ENCODE data around the gene EID2B. TPM values are rescaled to one million over a fixed set of nuclear protein-coding genes. Genes with fewer than 3 reads are reported as not detected.

The EID2B gene
- total and polyA plus RNA-seq, 2 of the 8 experiments (the other 6 are each of a cell fraction or from before 2014, with no cell fraction given), result 2.1 to 2.4 TPM

- WGBS, 2 experiments (ENCODE audit: extremely low coverage in 1 of 2, insufficient coverage in 1 of 2, insufficient read length in 1 of 2, insufficient replicate concordance in 2 of 2, low coverage in 1 of 2, low lambda C conversion rate in 2 of 2, missing lambda C conversion rate in 1 of 2), result 92% methylated on average over 8 of the region's 8 CpGs; no CpG with 5 or more reads in 1 of the 2 experiments
These were observed 11.8 kb downstream of the EID2B start for GRCh38 chr19:39520541-39521484.

More at GRCh38 chr19:39520541-39521484, 11.8 kb downstream of the EID2B start:
- Histone ChIP-seq H3K79me2 (ENCODE audit: control insufficient read depth in 1 of 2, insufficient read depth in 2 of 2, low read length in 2 of 2) (peaks cover 0 to 7% of the 10 kb centered on the region in 2 experiments; a peak in 3 of 4 replicates), H4K20me1 (replicated peaks in 1 of 2; ENCODE audit: control insufficient read depth in 1 of 2, insufficient read depth in 2 of 2, low read length in 2 of 2) (peaks cover 2 to 6% of the 10 kb centered on the region in 2 experiments), H3K27me3 (replicated peaks in 1 of 4; ENCODE audit: control insufficient read depth in 3 of 4, extremely low read depth in 1 of 4, insufficient read depth in 3 of 4, low read length in 3 of 4) (no peaks in the 10 kb centered on the region), H3K4me1 (replicated peaks in 1 of 4; ENCODE audit: control insufficient read depth in 3 of 4, insufficient read depth in 4 of 4, low read length in 3 of 4) (peaks cover 0 to 8% (median 4%) of the 10 kb centered on the region in 4 experiments; a peak in 5 of 7 replicates), H3K14ac (ENCODE audit: insufficient read length) (no peak overlapping the region), H2BK15ac (ENCODE audit: low read length) (no peak overlapping the region), H3K23me2 (ENCODE audit: low read depth, low read length) (peaks cover 5% of the 10 kb centered on the region; the same call in 1 of the 2 replicates), H3K79me1 (ENCODE audit: low read depth, low read length) (peaks cover 10% of the 10 kb centered on the region), H4K8ac (ENCODE audit: extremely low read depth, insufficient read depth, low read length) (no peak overlapping the region), H3K4me3 (ENCODE audit: extremely low read depth in 1 of 4, insufficient read depth in 2 of 4, low read depth in 3 of 4, low read length in 4 of 4) (no peak overlapping the region), H3K23ac (ENCODE audit: insufficient read length) (no peak overlapping the region), H2AK5ac (ENCODE audit: low read depth, low read length) (no peak overlapping the region), H3K18ac (ENCODE audit: extremely low read depth, low read length) (no peak overlapping the region), H2BK12ac (ENCODE audit: low read depth, low read length) (no peak overlapping the region), H4K91ac (replicated peaks; ENCODE audit: insufficient read length, low read length) (no peak overlapping the region), H2BK120ac (replicated peaks; ENCODE audit: low read depth, low read length) (no peak overlapping the region), H3K4ac (replicated peaks; ENCODE audit: insufficient read length, low read depth, low read length) (no peak overlapping the region), H2AFZ (ENCODE audit: low read length) (no peak overlapping the region), H4K5ac (ENCODE audit: insufficient read length, low read depth, low read length) (no peak overlapping the region), H3K4me2 (ENCODE audit: insufficient read depth in 1 of 2, low read depth in 2 of 2, low read length in 2 of 2) (no peak overlapping the region), H3K9me3 (ENCODE audit: insufficient read depth in 2 of 2, low read depth in 1 of 2, low read length in 1 of 2) (no peaks in the 10 kb centered on the region), H3K9ac (replicated peaks in 1 of 4; ENCODE audit: extremely low read depth in 1 of 4, low read depth in 3 of 4, low read length in 3 of 4) (no peak overlapping the region), H2BK5ac (ENCODE audit: low read depth, low read length) (no peak overlapping the region), H3K56ac (replicated peaks; ENCODE audit: insufficient read length, low read depth, low read length) (no peak overlapping the region), H3K27ac (ENCODE audit: low read depth, low read length) (no peak overlapping the region), H2BK20ac (ENCODE audit: low read length) (no peak overlapping the region), H3K36me3 (ENCODE audit: control insufficient read depth in 2 of 4, insufficient read depth in 4 of 4, low read length in 3 of 4) (peaks cover 2 to 13% (median 3%) of the 10 kb centered on the region in 4 experiments; a peak in 3 of 8 replicates)
- POLR2A ChIA-PET (ENCODE audit: partially characterized antibody), result interaction anchor here (0.6 to 2.2 kb wide), 4 partner anchors 9 to 545 kb away, joined by 3 to 6 read pairs (median 4); partner anchors contain the start of gene SUPT5H
- FAIRE-seq (no peak), DNase-seq (ENCODE audit: low read depth in 1 of 2, low spot score in 2 of 2) (no peak)
- TF ChIP-seq KDM5A (IDR thresholded peaks at IDR 0.05; ENCODE audit: low read length), result no peak
- TF ChIP-seq ATF3 (IDR thresholded peaks at IDR 0.05; ENCODE audit: insufficient read depth, low read depth, low read length), result no peak
- no peak for TF ChIP-seq CTBP2 (IDR thresholded peaks at IDR 0.05; ENCODE audit: borderline replicate concordance, insufficient read depth, insufficient read length, low read length)
- no peak for TF ChIP-seq EP300 (IDR thresholded peaks at IDR 0.05; ENCODE audit: borderline replicate concordance in 1 of 2, low read depth in 2 of 2, low read length in 2 of 2)
- TF ChIP-seq PHF8 (conservative IDR thresholded peaks at IDR 0.05; ENCODE audit: low read depth, low read length), result no peak
- no peak for TF ChIP-seq CEBPB (IDR thresholded peaks at IDR 0.05; ENCODE audit: low read depth, low read length)
- CTCF ChIA-PET (ENCODE audit: partially characterized antibody), result interaction anchor here (1.3 to 10.7 kb wide), 2 partner anchors 9 to 18 kb away, joined by 3 to 101 read pairs; partner anchors contain the start of gene EID2B
